Astrocyte of the cerebellum (primary cell): Measurements from ENCODE around the gene MRPS16.

Experiments
- DNase-seq: peaks from one replicate; pipeline ENCODE4 v3.0.0-alpha.2; 2011; ENCODE audit warnings: low read depth
- H3K4me3 ChIP-seq: 2 replicates; pipeline ENCODE4 v1.5.1; 2011; ENCODE audit warnings: mild to moderate bottlenecking, low read depth, low read length, moderate library complexity
- CTCF ChIP-seq: IDR thresholded peaks from 2 replicates; pipeline ENCODE4 v1.5.1; 2012; ENCODE audit warnings: low read length, low read depth, moderate library complexity, mild to moderate bottlenecking; ENCODE audit errors: missing control alignments
- in situ Hi-C: cut with HindIII; loops from 2 replicates; pipeline ENCODE4 v1.10.0; 2017; ENCODE audit warnings: low sequenced_read_pairs

The MRPS16 gene

GRCh38 chr10:73251683-73252444 is 580 bp downstream of the MRPS16 start:
- H3K4me3 ChIP-seq, result peak overlapping the region; percentile 96
- DNase-seq, result no peak
- in situ Hi-C loops, result no loop called here
- no peak for TF ChIP-seq CTCF

GRCh38 chr10:73248259-73248724 is 4.2 kb downstream of the MRPS16 start:
- no peak for TF ChIP-seq CTCF

GRCh38 chr10:73247509-73248258 is 4.8 kb downstream of the MRPS16 start:
- DNase-seq, result no peak

More at GRCh38 chr10:73248259-73248724, 4.2 kb downstream of the MRPS16 start:
- H3K4me3 ChIP-seq, result no peak overlapping the region
- DNase-seq, result no peak
- in situ Hi-C loops, result no loop called here

GRCh38 chr10:73246646-73247508 is 5.6 kb downstream of the MRPS16 start, which contains the start of gene DNAJC9:
TSS of gene DNAJC9 (minus strand) at chr10:73247255. CDS start at chr10:73247189, 66 bp downstream.
- in situ Hi-C loops, result no loop called here
- TF ChIP-seq CTCF, result no peak
- peak within 1 kb of the TSS; percentile 85 for H3K4me3 ChIP-seq
- peak; percentile 75 for DNase-seq

More at GRCh38 chr10:73247509-73248258, 4.8 kb downstream of the MRPS16 start:
- in situ Hi-C loops, result no loop called here
- TF ChIP-seq CTCF, result no peak
- H3K4me3 ChIP-seq, result peak overlapping the region; percentile 85

GRCh38 chr10:73246322-73246645 is 6.2 kb downstream of the MRPS16 start:
- in situ Hi-C loops, result no loop called here
- TF ChIP-seq CTCF, result no peak
- no peak for DNase-seq

More at GRCh38 chr10:73246322-73246645, 6.2 kb downstream of the MRPS16 start:
- H3K4me3 ChIP-seq, result peak overlapping the region; percentile 85
